ENCODE data around the gene OTOG.

Gene OTOG

DNA sequence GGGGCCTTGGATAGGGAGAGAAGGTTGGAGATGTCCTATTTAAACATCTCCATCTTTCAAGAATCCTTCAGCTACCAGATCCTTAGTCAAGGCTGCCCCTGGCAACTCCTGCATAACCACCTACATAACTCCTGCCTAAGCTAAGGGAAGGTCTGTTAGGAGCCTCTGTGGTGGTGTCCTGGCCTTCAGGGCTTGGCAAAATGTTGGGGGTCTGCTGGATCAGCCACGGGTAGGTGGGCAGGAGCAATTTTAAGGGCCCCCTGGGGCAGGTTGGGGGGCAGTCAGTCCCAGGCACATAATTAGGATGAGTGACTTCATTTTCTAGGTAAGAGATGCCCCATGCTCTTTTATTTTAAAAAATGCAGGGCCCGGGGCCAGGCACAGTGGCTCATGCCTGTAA, 28.7 kb upstream of the OTOG start:
- TF ChIP-seq EZH2 (optimal IDR thresholded peaks at IDR 0.05; ENCODE audit: low read depth, low read length) (no peak), EZH2phosphoT487 (IDR thresholded peaks at IDR 0.05; ENCODE audit: low read length) (no peak)
- TF ChIP-seq, protein P1, sequence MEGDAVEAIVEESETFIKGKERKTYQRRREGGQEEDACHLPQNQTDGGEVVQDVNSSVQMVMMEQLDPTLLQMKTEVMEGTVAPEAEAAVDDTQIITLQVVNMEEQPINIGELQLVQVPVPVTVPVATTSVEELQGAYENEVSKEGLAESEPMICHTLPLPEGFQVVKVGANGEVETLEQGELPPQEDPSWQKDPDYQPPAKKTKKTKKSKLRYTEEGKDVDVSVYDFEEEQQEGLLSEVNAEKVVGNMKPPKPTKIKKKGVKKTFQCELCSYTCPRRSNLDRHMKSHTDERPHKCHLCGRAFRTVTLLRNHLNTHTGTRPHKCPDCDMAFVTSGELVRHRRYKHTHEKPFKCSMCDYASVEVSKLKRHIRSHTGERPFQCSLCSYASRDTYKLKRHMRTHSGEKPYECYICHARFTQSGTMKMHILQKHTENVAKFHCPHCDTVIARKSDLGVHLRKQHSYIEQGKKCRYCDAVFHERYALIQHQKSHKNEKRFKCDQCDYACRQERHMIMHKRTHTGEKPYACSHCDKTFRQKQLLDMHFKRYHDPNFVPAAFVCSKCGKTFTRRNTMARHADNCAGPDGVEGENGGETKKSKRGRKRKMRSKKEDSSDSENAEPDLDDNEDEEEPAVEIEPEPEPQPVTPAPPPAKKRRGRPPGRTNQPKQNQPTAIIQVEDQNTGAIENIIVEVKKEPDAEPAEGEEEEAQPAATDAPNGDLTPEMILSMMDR (IDR thresholded peaks at IDR 0.05; ENCODE audit: low read length): no peak
- Histone ChIP-seq H3K79me2 (ENCODE audit: low read length) (no peaks in the 10 kb centered on the region), H3K4me1 (ENCODE audit: low read length) (no peaks in the 10 kb centered on the region), H3K4me2 (ENCODE audit: low read depth, low read length) (no peak overlapping the region), H2AFZ (ENCODE audit: low read length) (no peak overlapping the region), H3K27me3 (replicated peaks; ENCODE audit: insufficient read depth, low read length) (no peaks in the 10 kb centered on the region), H3K27ac (ENCODE audit: low read length) (no peak overlapping the region), H3K9me3 (replicated peaks; ENCODE audit: insufficient read depth, low read length) (no peaks in the 10 kb centered on the region), H3K9me2 (replicated peaks; ENCODE audit: insufficient read depth, low read length) (no peaks in the 10 kb centered on the region), H3F3A (ENCODE audit: insufficient read depth, low read length) (no peaks in the 10 kb centered on the region), H3K4me3 (ENCODE audit: low read length) (no peak overlapping the region), H3K9ac (ENCODE audit: low read length) (no peak overlapping the region), H4K20me1 (ENCODE audit: insufficient read depth, low read length) (no peaks in the 10 kb centered on the region), H3K36me3 (replicated peaks; ENCODE audit: insufficient read depth, low read length) (no peaks in the 10 kb centered on the region)
- no peak for DNase-seq

- Histone ChIP-seq H3K9me3 (replicated peaks; ENCODE audit: insufficient read depth, low read length) (no peaks in the 10 kb centered on the region), H3K9ac (ENCODE audit: low read length) (no peak overlapping the region), H3K4me1 (ENCODE audit: low read length) (no peaks in the 10 kb centered on the region), H3K4me2 (ENCODE audit: low read depth, low read length) (no peak overlapping the region), H3K4me3 (ENCODE audit: low read length) (no peak overlapping the region), H3K36me3 (replicated peaks; ENCODE audit: insufficient read depth, low read length) (no peaks in the 10 kb centered on the region), H4K20me1 (ENCODE audit: insufficient read depth, low read length) (no peaks in the 10 kb centered on the region), H3K9me2 (replicated peaks; ENCODE audit: insufficient read depth, low read length) (no peaks in the 10 kb centered on the region), H3F3A (ENCODE audit: insufficient read depth, low read length) (no peaks in the 10 kb centered on the region), H3K27ac (ENCODE audit: low read length) (no peak overlapping the region), H2AFZ (ENCODE audit: low read length) (no peak overlapping the region), H3K79me2 (ENCODE audit: low read length) (no peaks in the 10 kb centered on the region), H3K27me3 (replicated peaks; ENCODE audit: insufficient read depth, low read length) (no peaks in the 10 kb centered on the region; the same call in 1 of the 2 replicates)
- no peak for TF ChIP-seq EZH2phosphoT487 (IDR thresholded peaks at IDR 0.05; ENCODE audit: low read length)
- TF ChIP-seq EZH2 (optimal IDR thresholded peaks at IDR 0.05; ENCODE audit: low read depth, low read length): no peak
- TF ChIP-seq, protein P1 (IDR thresholded peaks at IDR 0.05; ENCODE audit: low read length): no peak
- DNase-seq: no peak
These were observed 27.8 kb upstream of the OTOG start for GRCh38 chr11:17519061-17519885.

GRCh38 chr11:17521106-17521900, 25.8 kb upstream of the OTOG start:
- Histone ChIP-seq H3K4me3 (ENCODE audit: low read length) (no peak overlapping the region), H3K27me3 (replicated peaks; ENCODE audit: insufficient read depth, low read length) (peaks cover 11% of the 10 kb centered on the region; the same call in 1 of the 2 replicates), H3K9me2 (replicated peaks; ENCODE audit: insufficient read depth, low read length) (no peaks in the 10 kb centered on the region), H2AFZ (ENCODE audit: low read length) (no peak overlapping the region), H3F3A (ENCODE audit: insufficient read depth, low read length) (no peaks in the 10 kb centered on the region), H3K9me3 (replicated peaks; ENCODE audit: insufficient read depth, low read length) (no peaks in the 10 kb centered on the region), H3K36me3 (replicated peaks; ENCODE audit: insufficient read depth, low read length) (no peaks in the 10 kb centered on the region), H3K9ac (ENCODE audit: low read length) (no peak overlapping the region), H3K4me2 (ENCODE audit: low read depth, low read length) (no peak overlapping the region), H3K27ac (ENCODE audit: low read length) (no peak overlapping the region), H4K20me1 (ENCODE audit: insufficient read depth, low read length) (no peaks in the 10 kb centered on the region), H3K4me1 (ENCODE audit: low read length) (no peaks in the 10 kb centered on the region), H3K79me2 (ENCODE audit: low read length) (no peaks in the 10 kb centered on the region)
- TF ChIP-seq, protein P1 (IDR thresholded peaks at IDR 0.05; ENCODE audit: low read length): no peak
- no peak for TF ChIP-seq EZH2phosphoT487 (IDR thresholded peaks at IDR 0.05; ENCODE audit: low read length)
- no peak for TF ChIP-seq EZH2 (optimal IDR thresholded peaks at IDR 0.05; ENCODE audit: low read depth, low read length)
- no peak for DNase-seq
